ENCODE data around the gene LRRC73. TPM values are rescaled to one million over a fixed set of nuclear protein-coding genes. Genes with fewer than 3 reads are reported as not detected.

The LRRC73 gene
- total and polyA plus RNA-seq, 2 of the 8 experiments (the other 6 are each of a cell fraction or from before 2014, with no cell fraction given) = 0.24 to 0.26 TPM

GRCh38 chr6:43459535-43459934 is 50.6 kb downstream of the LRRC73 start:
- Histone ChIP-seq H3K4me3 (ENCODE audit: extremely low read depth in 1 of 4, insufficient read depth in 2 of 4, low read depth in 3 of 4, low read length in 4 of 4) (no peak overlapping the region), H4K8ac (ENCODE audit: extremely low read depth, insufficient read depth, low read length) (no peak overlapping the region), H3K4me1 (replicated peaks in 1 of 4; ENCODE audit: control insufficient read depth in 3 of 4, insufficient read depth in 4 of 4, low read length in 3 of 4) (0 out of 7 replicates have a peak, but pooled peaks cover 0 to 2% (median 1%) of the 10 kb centered on the region in 4 experiments), H4K20me1 (replicated peaks in 1 of 2; ENCODE audit: control insufficient read depth in 1 of 2, insufficient read depth in 2 of 2, low read length in 2 of 2) (no peaks in the 10 kb centered on the region), H3K36me3 (ENCODE audit: control insufficient read depth in 2 of 4, insufficient read depth in 4 of 4, low read length in 3 of 4) (no peaks in the 10 kb centered on the region), H2BK20ac (ENCODE audit: low read length) (no peak overlapping the region), H2BK15ac (ENCODE audit: low read length) (no peak overlapping the region), H3K79me2 (ENCODE audit: control insufficient read depth in 1 of 2, insufficient read depth in 2 of 2, low read length in 2 of 2) (no peaks in the 10 kb centered on the region), H3K23me2 (ENCODE audit: low read depth, low read length) (peaks cover 11% of the 10 kb centered on the region; the same call in 1 of the 2 replicates), H3K23ac (ENCODE audit: insufficient read length) (no peak overlapping the region), H4K91ac (replicated peaks; ENCODE audit: insufficient read length, low read length) (no peak overlapping the region), H3K79me1 (ENCODE audit: low read depth, low read length) (no peaks in the 10 kb centered on the region), H4K5ac (ENCODE audit: insufficient read length, low read depth, low read length) (no peak overlapping the region), H2BK120ac (replicated peaks; ENCODE audit: low read depth, low read length) (no peak overlapping the region), H2BK12ac (ENCODE audit: low read depth, low read length) (no peak overlapping the region), H3K4ac (replicated peaks; ENCODE audit: insufficient read length, low read depth, low read length) (no peak overlapping the region), H3K27ac (ENCODE audit: low read depth, low read length) (no peak overlapping the region), H2BK5ac (ENCODE audit: low read depth, low read length) (no peak overlapping the region), H3K9me3 (ENCODE audit: insufficient read depth in 2 of 2, low read depth in 1 of 2, low read length in 1 of 2) (no peaks in the 10 kb centered on the region), H3K14ac (ENCODE audit: insufficient read length) (no peak overlapping the region), H2AFZ (ENCODE audit: low read length) (no peak overlapping the region), H3K27me3 (replicated peaks in 1 of 4; ENCODE audit: control insufficient read depth in 3 of 4, extremely low read depth in 1 of 4, insufficient read depth in 3 of 4, low read length in 3 of 4) (peaks cover 7 to 25% (median 19%) of the 10 kb centered on the region in 4 experiments), H3K56ac (replicated peaks; ENCODE audit: insufficient read length, low read depth, low read length) (no peak overlapping the region), H3K18ac (ENCODE audit: extremely low read depth, low read length) (no peak overlapping the region), H3K4me2 (ENCODE audit: insufficient read depth in 1 of 2, low read depth in 2 of 2, low read length in 2 of 2) (no peak overlapping the region), H3K9ac (replicated peaks in 1 of 4; ENCODE audit: extremely low read depth in 1 of 4, low read depth in 3 of 4, low read length in 3 of 4) (no peak overlapping the region), H2AK5ac (ENCODE audit: low read depth, low read length) (no peak overlapping the region)
- ChIA-PET POLR2A (ENCODE audit: partially characterized antibody) (interaction anchor here (0.8 to 2.3 kb wide), 4 partner anchors 12 to 93 kb away, joined by 3 to 6 read pairs (median 3); no protein-coding TSS in a partner anchor), CTCF (ENCODE audit: partially characterized antibody) (interaction anchor here (0.5 to 21.2 kb wide), 9 partner anchors 12 to 529 kb away, joined by 3 to 495 read pairs (median 4); partner anchors contain the start of genes ABCC10 and LRRC73)
- no peak for FAIRE-seq
- DNase-seq (ENCODE audit: low read depth in 1 of 2, low spot score in 2 of 2) = no peak
- WGBS, 2 experiments (ENCODE audit: extremely low coverage in 1 of 2, insufficient coverage in 1 of 2, insufficient read length in 1 of 2, insufficient replicate concordance in 2 of 2, low coverage in 1 of 2, low lambda C conversion rate in 2 of 2, missing lambda C conversion rate in 1 of 2) = 75% methylated on average over 1 of the region's 1 CpG; no CpG with 5 or more reads in 1 of the 2 experiments
- TF ChIP-seq MAFK (IDR thresholded peaks at IDR 0.05; ENCODE audit: low read depth, low read length) (no peak), CHD2 (IDR thresholded peaks at IDR 0.05; ENCODE audit: low read length) (no peak), GABPA (IDR thresholded peaks at IDR 0.05; ENCODE audit: borderline replicate concordance, insufficient read depth, low read length) (no peak), JUN (IDR thresholded peaks at IDR 0.05; ENCODE audit: low read depth, low read length) (no peak), SIRT6 (IDR thresholded peaks at IDR 0.05; ENCODE audit: low read length) (no peak), JUND (IDR thresholded peaks at IDR 0.05; ENCODE audit: low read length) (no peak), BCL11A (IDR thresholded peaks at IDR 0.05; ENCODE audit: low read depth in 2 of 2, low read length in 2 of 2) (no peak), CTBP2 (IDR thresholded peaks at IDR 0.05; ENCODE audit: borderline replicate concordance, insufficient read depth, insufficient read length, low read length) (no peak), SP2 (IDR thresholded peaks at IDR 0.05; ENCODE audit: low read length) (no peak), ASH2L (IDR thresholded peaks at IDR 0.05; ENCODE audit: low read length) (no peak), HDAC6 (IDR thresholded peaks at IDR 0.05; ENCODE audit: low read depth, low read length) (no peak), EP300 (IDR thresholded peaks at IDR 0.05; ENCODE audit: borderline replicate concordance in 1 of 2, low read depth in 2 of 2, low read length in 2 of 2) (no peak), SUZ12 (IDR thresholded peaks at IDR 0.05; ENCODE audit: low read length) (no peak)
- TF ChIP-seq, protein P1, sequence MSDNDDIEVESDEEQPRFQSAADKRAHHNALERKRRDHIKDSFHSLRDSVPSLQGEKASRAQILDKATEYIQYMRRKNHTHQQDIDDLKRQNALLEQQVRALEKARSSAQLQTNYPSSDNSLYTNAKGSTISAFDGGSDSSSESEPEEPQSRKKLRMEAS (IDR thresholded peaks at IDR 0.05) = no peak
